ENCODE results near the gene LCN1.
A peak's percentile ranks its signal among the peaks of the same experiment; 100 is the strongest.

Gene LCN1

GRCh38 chr9:135498381-135499126, 22.7 kb upstream of the LCN1 start:
- DNase-seq (ENCODE audit: low read depth) = no peak
- no peak overlapping the region for H3K4me3 ChIP-seq (ENCODE audit: low read length)
- no peak for TF ChIP-seq CTCF (conservative IDR thresholded peaks at IDR 0.05; ENCODE audit: low read depth, low read length)

GRCh38 chr9:135499326-135500070, 21.7 kb upstream of the LCN1 start:
- DNase-seq (ENCODE audit: low read depth) = peak; percentile 44
- H3K4me3 ChIP-seq (ENCODE audit: low read length) = peak overlapping the region; percentile 74
- peak; percentile 1 for TF ChIP-seq CTCF (conservative IDR thresholded peaks at IDR 0.05; ENCODE audit: low read depth, low read length)

- DNase-seq (ENCODE audit: low read depth) = no peak
- no peak for TF ChIP-seq CTCF (conservative IDR thresholded peaks at IDR 0.05; ENCODE audit: low read depth, low read length)
- peak overlapping the region; percentile 74 for H3K4me3 ChIP-seq (ENCODE audit: low read length)
These were observed 21.1 kb upstream of the LCN1 start for GRCh38 chr9:135500071-135500524.

GRCh38 chr9:135500525-135501260, 20.5 kb upstream of the LCN1 start, which contains the start of gene MRPS2:
TSS of gene MRPS2 (plus strand) at chr9:135500682. CDS start at chr9:135500711, 29 bp downstream.
- DNase-seq (ENCODE audit: low read depth) = peak; percentile 39
- TF ChIP-seq CTCF (conservative IDR thresholded peaks at IDR 0.05; ENCODE audit: low read depth, low read length) = peak; percentile 79
- H3K4me3 ChIP-seq (ENCODE audit: low read length) = peak within 1 kb of the TSS; percentile 74

GRCh38 chr9:135501261-135502167, 19.7 kb upstream of the LCN1 start:
- no peak for TF ChIP-seq CTCF (conservative IDR thresholded peaks at IDR 0.05; ENCODE audit: low read depth, low read length)
- H3K4me3 ChIP-seq (ENCODE audit: low read length) = peak overlapping the region; percentile 74
- no peak for DNase-seq (ENCODE audit: low read depth)

- TF ChIP-seq CTCF (conservative IDR thresholded peaks at IDR 0.05; ENCODE audit: low read depth, low read length) = no peak
- no peak for DNase-seq (ENCODE audit: low read depth)
- no peak overlapping the region for H3K4me3 ChIP-seq (ENCODE audit: low read length)
These were observed 18.9 kb upstream of the LCN1 start for GRCh38 chr9:135502168-135502872.
